DMS153 treated with DMSO at 0.1 percent for 48 hours (cell line): ENCODE data around the gene STAT5B.
"Not testable (repeated sequence)": the region's sequence is repeated elsewhere in the genome, so short reads cannot be mapped to it uniquely, and the experiment has no call there.

Source experiments
- DNase-seq: peaks from one replicate; lab custom pipeline; 2025; ENCODE audit not compliant: unreplicated experiment; lab: John Stamatoyannopoulos, UW

The STAT5B gene

GRCh38 chr17:42270170-42270535 lies 6.0 kb downstream of the STAT5B start:
- no peak for DNase-seq

GRCh38 chr17:42268236-42268635 lies 8.0 kb downstream of the STAT5B start:
- no peak for DNase-seq

- no peak for DNase-seq
Measured at GRCh38 chr17:42266918-42267766, 9.0 kb downstream of the STAT5B start.

- no peak for DNase-seq
Measured at GRCh38 chr17:42266462-42266861, 9.7 kb downstream of the STAT5B start.

- DNase-seq = not testable (repeated sequence)
Measured at GRCh38 chr17:42264366-42264765, 11.8 kb downstream of the STAT5B start.

GRCh38 chr17:42260318-42260717 lies 15.9 kb downstream of the STAT5B start:
- no peak for DNase-seq

GRCh38 chr17:42255445-42255844 lies 20.7 kb downstream of the STAT5B start:
- DNase-seq = no peak

- DNase-seq = no peak
Measured at GRCh38 chr17:42253578-42253977, 22.6 kb downstream of the STAT5B start.

GRCh38 chr17:42252597-42253550 lies 23.3 kb downstream of the STAT5B start:
- DNase-seq = no peak

GRCh38 chr17:42251115-42251514 lies 25.1 kb downstream of the STAT5B start:
- DNase-seq = no peak

- no peak for DNase-seq
Measured at GRCh38 chr17:42249681-42250446, 26.3 kb downstream of the STAT5B start.

GRCh38 chr17:42248351-42249179 lies 27.6 kb downstream of the STAT5B start:
- DNase-seq = peak; percentile 44

GRCh38 chr17:42247734-42248133 lies 28.5 kb downstream of the STAT5B start:
- DNase-seq = no peak

- no peak for DNase-seq
Measured at GRCh38 chr17:42246515-42246914, 29.7 kb downstream of the STAT5B start.

- DNase-seq = not testable (repeated sequence)
Measured at GRCh38 chr17:42245183-42245582, 31.0 kb downstream of the STAT5B start.

GRCh38 chr17:42244116-42244515 lies 32.1 kb downstream of the STAT5B start:
- not testable (repeated sequence) for DNase-seq

GRCh38 chr17:42243493-42243982 lies 32.7 kb downstream of the STAT5B start:
- no peak for DNase-seq

- DNase-seq = no peak
Measured at GRCh38 chr17:42241871-42242270, 34.3 kb downstream of the STAT5B start.

GRCh38 chr17:42240863-42241262 lies 35.3 kb downstream of the STAT5B start:
- not testable (repeated sequence) for DNase-seq

GRCh38 chr17:42240201-42240600 lies 36.0 kb downstream of the STAT5B start:
- DNase-seq = no peak
